NCI-H82 (cell line): ENCODE measurements around the gene TMEM183A.
A peak's percentile ranks its signal among the peaks of the same experiment; 100 is the strongest.
"Not testable (repeated sequence)": the region's sequence is repeated elsewhere in the genome, so short reads cannot be mapped to it uniquely, and the experiment has no call there.

Source experiments
- DNase-seq: peaks from one replicate; lab custom pipeline; 2025; lab: John Stamatoyannopoulos, UW

The TMEM183A gene

DNA sequence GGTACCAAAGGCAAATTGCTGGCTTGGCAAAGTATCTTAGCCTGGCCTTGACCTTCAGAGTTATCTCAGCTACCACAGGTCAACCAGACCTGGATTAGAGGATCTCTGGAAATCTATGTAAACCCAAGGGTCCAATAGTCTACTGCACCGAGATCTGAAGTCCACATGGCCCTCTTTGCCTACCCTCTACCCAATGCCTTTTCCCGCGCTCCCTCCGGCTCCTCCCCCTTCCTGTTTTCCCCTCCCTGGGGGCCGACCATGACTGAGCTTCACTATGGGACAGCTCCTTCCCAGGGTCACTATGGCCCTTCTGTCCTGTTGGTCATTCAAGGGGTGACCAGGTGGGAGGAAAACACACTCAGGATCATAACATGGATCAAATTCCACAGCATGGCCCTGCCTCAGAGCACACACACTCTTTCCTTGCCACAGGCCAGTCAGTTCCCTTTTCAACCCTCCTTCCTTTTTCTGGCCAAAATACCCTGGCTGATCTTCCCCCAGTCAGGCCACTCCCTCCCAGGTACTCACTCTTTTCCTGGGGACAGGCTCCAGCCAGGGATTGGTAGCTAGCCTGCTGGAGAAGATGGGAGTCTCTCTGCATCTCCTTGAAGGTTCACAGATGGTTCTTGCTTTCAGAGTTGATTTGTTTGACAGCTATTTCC, 19.1 kb upstream of the TMEM183A start:
- no peak for DNase-seq

DNA sequence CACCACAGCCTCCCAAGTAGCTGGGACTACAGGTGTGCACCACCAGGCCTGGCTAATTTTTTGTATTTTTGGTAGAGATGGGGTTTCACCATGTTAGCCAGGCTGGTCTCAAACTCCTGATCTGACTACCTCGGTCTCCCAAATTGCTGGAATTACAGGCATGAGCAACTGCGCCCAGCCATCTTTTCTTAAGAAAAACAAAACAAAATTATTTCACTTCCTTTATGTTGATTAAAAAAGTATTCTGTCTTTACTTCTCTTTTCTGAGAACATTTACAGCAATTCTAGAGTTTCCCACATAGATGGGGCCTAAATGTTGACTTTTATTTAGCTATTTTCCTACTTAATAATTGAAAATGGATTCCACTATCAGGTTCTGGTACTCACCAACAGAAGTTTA, 17.3 kb upstream of the TMEM183A start:
- DNase-seq = no peak

DNA sequence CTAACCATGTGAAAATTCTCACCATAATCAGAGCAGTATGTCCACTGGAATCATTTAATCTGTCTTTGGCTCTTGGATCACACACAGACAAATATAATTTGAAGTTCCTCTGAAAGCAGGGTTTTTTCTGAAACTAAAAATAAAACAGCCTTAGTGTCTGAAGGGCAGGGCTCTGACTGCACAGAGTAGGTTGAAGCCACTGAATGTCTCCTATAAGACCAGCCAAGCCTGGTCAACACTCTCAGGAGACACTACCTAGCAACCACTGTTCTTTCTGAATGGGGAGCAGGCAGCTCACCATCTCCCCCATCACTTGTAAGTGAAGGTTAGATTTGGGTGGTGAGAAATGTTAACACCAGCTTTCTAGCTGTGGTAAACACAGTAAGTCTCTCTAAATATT, 16.1 kb upstream of the TMEM183A start:
- DNase-seq = no peak

DNA sequence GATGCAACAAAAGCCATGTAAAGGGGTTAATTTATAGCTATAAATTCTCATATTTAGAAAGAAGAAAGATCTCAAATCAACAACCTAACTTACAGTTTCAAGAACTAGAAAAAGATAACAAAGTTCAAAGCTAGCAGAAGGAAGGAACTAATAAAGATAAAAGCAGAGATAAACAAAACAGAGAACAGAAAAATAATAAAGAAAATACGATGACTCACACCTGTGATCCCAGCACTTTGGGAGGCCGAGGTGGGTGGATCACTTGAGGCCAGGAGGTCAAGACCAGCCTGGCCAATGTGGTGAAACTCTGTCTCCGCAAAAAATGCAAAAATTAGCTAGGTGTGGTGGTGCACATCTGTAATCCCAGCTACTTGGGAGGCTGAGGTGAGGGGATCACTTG, 12.4 kb upstream of the TMEM183A start:
- DNase-seq = no peak

DNA sequence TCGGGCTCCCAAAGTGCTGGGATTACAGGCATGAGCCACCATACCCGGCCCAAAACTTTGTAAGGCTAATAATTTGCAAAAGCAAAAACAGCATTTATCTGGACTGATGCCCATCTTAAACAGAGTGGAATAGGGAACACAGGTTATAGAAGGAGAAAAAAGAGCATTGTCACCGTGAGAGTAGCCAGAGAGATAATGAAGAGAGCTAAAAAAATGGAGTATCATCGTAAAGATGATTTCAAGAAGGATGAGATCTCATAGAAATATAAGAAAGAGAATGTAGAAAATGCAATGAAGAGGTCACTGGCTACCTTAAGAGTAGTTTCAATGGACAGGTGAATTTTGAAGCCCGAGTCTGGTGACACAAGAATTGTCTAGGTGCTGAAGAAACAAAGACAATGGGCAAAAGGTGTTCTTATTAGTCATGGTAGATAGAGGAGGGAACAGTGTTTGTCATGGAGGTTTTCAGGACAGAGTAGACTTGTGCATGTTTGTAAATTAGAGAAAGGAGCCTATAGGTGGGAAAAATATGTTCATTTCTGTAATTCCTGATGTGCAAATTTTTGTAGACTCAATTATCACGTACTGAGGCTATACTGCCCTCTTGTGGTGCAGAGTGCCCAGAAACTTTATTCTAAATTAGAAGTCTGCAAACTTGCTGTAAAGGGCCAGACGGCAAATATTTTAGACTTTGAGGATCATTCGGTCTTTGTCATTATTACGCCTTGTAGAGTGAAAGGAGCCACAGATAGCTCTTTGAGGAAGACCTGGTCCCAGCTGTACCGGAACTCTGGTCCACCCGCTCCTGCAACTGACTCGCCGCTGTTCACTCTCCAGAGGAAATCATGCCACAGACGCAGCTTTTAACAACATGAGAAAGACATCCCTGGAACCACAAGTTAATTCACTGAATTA, 8.1 kb upstream of the TMEM183A start:
- DNase-seq = peak; percentile 83

DNA sequence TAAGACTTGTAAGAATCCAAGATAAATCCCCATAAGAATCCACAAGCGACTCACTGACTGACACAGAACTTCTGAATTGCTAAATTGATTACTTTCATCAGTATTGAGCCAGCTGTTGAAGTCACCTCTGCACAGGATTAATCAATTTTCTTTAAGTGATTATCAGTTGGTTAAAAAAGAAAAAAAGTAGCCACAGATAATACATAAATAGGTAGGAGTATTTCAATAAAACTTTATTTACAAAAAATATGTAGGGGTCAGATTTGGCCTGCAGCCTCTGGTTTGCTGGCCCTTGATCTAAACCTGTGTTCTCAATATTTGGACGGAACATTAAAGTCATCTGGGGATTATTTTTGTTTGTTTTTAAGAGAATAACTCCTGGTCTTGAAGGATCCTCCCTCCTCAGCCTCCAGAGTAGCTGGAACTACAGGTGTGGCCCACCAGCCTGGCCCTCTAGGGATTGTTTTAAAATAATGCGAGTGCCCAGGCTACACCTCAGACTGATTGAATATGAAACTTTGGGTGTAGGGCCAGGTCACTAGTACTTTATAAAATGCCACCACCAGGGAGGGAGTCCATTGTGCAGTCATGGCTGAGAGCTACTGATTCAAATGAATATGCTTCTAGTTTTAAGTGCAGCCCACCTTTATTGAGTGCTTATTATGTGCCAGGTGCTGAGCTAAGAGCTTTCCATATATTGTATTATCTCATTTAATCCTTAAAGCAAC, 6.8 kb upstream of the TMEM183A start:
- no peak for DNase-seq

DNA sequence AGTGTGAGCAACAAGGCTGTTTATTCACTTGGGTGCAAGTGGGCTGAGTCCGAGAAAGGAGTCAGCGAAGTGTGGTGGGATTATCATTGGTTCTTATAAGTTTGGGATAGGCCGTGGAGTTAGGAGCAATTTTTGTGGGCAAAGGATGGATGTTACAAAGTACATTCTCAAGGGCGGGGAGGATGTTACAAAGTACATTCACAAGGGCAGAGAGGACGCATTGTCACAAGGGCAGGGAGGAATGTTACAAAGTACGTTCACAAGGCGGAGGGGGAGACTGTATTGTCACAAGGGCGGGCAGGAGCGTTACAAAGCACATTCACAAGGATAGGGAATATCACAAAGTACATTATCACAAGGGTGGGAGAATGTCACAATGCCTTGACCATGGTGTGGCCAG, 5.2 kb upstream of the TMEM183A start:
- no peak for DNase-seq

DNA sequence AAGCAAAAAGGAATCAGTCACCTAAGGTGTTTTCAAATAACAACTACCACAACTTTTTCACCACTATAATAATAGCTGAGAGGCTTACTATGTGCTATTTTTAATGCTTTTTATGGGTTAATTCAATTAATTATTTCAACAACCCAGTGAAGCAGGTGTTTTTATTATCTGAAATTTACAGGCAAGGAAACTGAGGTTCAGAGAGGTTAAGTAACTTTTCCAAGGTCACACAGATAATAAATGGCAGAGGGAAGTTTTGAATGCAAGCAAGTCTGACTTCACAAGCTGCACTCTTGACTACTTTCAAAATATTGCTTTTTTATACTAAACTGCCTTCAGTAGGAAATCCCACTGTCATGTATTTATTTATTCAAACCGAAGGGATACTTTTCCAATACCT, 4.2 kb upstream of the TMEM183A start:
- no peak for DNase-seq

DNA sequence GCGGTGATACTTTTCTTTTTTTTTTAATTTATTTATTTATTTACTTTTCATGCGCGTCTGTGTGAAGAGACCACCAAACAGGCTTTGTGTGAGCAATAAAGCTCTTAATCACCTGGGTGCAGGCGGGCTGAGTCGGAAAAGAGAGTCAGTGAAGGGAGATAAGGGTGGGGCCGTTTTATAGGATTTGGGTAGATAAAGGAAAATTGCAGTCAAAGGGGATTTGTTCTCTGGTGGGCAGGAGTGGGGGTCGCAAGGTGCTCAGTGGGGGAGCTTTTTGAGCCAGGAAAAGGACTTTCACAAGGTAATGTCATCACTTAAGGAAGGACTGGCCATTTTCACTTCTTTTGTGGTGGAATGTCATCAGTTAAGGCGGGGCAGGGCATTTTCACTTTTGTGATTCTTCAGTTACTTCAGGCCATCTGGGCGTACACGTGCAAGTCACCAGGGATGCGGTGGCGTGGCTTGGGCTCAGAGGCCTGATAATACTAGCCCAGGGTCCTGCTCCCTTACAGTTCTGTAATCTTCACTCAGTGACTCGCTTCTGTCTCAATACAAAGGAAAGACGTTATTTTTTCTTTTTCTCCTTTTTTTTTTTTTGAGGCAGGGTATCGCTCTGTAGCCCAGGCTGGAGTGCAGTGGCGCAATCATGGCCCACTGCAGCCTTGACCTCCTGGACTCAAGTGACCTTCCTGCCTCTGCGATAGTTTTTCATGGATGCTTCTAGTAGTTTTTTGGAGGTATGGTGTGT, 1.6 kb upstream of the TMEM183A start:
- DNase-seq = peak; percentile 81

DNA sequence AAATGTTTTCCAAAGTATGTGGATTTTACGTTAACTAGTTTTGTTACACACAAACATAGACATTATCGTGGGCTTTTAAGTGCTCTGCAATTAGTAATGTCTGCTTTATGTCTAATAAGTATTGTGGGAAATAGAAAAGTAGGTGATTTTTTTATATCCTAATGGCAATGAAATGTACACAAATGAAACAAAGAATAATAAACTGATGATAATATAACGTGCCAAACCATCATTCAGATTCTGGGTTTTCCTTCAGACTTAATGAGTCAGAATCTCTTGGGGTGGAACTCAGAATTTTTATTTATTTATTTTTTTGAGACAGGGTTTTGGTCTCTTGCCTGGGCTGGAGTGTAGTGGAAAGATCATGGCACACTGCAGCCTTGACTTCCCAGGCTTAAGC, 2.0 kb downstream of the TMEM183A start:
- DNase-seq = no peak

DNA sequence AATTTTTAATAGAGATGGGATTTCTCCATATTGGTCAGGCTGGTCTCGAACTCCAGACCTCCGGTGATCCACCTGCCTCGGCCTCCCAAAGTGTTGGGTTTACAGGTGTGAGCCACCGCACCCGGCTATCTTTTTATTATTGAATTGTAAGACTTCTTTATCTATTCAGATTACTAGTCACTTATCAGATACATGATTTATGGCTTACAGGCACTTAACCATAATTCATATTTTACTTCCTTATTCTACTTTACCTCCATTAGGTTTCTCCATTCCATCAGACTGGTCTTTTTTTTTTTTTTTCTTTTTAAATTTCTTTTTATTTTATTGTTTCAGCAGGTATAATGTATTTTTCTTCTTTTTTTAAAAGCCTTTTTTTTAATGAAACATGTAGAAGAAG, 4.4 kb downstream of the TMEM183A start:
- no peak for DNase-seq

DNA sequence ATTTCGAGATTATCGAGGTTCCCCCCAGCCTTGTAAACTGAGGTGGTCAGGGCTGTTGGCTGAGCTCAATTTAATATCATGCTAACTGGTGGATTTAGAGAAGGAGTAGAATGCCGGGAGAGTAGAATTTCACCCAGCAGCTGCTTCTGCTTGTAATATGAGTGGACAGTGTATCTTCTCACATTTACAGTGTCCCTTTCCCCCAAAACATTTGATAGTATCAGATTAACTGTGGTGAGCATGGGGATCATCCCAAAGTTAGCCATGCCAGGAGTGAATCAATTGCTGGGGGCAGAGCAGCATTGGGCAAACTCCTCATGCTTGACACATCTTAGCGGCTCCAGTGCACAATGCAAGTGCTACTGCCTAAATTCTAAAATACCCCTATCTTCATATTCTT, 9.9 kb downstream of the TMEM183A start:
- no peak for DNase-seq

DNA sequence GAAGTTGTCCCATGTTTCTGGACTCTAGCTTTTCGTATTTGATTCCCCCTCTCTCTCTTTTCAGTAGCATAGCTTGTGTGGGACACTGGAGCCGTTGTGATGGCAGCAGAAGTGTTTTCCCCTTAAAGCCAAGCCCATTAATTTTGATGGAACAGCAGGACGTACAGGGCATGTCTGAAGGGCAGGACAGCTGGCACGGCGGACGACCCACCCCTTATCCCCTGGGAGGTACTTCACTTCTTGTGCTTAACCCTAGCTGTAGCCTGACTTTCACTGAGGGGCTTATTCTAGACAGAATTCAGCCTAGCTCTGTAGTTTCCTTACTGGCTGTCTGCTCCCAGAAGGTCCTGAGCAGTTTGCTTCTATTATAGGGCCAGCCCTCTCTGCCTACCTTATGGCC, 10.5 kb downstream of the TMEM183A start:
- no peak for DNase-seq

DNA sequence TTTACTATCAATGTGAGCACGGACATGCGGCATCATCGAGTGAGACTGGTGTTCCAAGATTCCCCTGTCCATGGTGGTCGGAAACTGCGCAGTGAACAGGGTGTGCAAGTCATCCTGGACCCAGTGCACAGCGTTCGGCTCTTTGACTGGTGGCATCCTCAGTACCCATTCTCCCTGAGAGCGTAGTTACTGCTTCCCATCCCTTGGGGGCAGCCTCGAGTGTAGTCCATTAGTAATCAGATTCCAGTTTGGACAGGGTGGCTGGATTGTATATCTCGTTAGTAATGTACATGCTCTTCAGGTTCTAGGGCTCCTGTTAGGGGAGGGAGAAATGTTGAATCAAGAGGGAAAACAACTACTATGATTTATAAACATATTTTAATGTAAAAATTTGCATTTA, 15.7 kb downstream of the TMEM183A start:
- not testable (repeated sequence) for DNase-seq

DNA sequence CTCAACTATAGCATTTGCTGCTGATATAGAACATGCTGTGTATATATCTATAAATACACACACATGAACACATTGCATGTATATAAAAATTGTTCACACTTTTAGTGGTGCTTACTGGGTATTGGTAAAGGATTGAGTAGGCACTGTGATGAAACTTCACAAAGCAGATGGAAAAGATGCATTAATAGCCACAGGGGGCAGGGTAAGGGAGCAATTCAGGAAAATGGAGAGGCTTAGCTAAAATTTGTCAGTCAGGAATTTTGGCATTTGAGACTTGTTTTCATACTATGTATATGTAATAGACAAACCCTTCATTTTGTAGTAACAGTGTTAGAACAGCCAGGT, 18.5 kb downstream of the TMEM183A start:
- no peak for DNase-seq

DNA sequence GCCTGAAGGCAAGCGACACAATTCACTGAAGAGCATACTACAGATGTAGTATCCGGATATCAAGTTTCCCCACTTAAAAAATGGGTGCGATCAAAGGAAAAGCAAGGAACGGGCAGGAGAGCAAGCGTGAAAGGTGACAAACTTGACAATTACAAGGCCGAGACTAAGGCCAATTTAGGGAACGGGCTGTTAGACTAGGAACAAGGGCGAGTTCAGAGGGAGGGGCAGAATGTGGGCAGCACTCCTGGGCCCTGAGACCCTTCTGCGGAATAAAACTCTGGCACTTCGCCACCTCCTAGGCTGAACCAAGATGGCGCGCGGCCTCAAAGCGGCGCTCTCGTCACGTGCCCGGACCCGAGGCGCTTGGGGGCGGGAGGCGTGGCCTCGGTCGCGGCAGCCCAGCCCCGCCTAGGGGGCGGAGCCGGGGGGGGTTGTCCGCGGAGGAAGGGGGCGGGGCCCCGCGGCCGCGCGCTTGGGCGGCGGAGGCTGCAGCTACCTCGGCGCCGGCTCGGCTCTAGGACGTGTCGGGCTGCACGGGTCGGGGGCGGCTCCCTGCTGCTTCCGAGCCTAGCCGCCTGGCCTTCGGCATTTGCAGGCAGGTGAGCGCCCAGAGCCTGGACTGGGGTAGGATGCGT, 19.0 kb downstream of the TMEM183A start, which contains the start of gene PPFIA4:
PPFIA4 (plus strand) TSS at position 461 of the 635 bp plus-strand sequence. CDS start 12,518 bp downstream, outside the sequence.
- peak; percentile 96 for DNase-seq

DNA sequence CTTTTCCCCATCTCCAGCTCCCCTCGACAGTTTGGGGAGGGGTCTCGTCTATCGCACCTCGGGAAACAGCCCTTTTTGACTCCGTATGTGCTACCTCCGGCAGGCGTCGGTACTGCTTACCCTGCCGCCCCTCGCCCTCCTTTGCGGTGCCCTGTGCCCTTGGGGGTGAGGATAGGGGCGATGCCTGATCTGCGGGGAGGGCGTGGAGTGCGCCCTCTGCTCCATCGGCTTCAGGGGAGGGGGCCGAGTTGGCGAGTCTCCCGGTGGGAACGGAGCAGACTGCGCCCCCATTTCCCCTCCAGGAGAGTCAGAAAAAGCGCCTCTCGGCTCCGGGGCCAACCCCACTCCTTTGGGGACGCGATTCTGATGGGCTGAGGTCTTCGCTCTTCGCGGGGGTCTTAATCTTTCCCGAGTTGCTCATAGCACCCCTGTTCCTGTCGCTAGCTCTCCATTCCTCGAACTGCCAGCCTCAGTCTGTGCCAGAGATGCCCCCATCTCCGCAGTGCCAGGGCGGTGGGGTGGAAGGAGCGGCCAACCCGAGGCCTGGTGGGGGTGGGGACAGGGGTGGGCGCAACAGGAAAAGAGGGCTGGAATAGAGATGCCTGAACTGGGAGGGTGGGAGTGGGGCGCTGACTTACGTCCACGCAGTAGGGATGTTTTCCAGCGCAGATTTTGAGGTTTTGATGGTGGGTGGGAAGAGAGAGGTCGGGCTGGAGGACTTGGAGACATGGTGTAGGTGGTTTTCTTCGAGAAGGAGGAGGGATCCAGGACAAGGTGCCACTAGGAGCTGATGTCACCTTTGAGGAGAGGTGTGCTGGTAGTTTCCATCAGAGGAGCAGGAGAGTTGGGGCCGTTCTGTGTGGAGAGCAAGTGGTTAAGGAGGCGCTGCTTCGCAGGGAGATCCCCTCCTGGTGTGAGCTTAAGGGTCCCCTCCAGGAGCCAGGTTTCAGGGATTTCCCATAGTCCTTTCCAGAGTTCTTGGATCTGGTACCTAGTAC, 19.8 kb downstream of the TMEM183A start:
- peak; percentile 58 for DNase-seq

DNA sequence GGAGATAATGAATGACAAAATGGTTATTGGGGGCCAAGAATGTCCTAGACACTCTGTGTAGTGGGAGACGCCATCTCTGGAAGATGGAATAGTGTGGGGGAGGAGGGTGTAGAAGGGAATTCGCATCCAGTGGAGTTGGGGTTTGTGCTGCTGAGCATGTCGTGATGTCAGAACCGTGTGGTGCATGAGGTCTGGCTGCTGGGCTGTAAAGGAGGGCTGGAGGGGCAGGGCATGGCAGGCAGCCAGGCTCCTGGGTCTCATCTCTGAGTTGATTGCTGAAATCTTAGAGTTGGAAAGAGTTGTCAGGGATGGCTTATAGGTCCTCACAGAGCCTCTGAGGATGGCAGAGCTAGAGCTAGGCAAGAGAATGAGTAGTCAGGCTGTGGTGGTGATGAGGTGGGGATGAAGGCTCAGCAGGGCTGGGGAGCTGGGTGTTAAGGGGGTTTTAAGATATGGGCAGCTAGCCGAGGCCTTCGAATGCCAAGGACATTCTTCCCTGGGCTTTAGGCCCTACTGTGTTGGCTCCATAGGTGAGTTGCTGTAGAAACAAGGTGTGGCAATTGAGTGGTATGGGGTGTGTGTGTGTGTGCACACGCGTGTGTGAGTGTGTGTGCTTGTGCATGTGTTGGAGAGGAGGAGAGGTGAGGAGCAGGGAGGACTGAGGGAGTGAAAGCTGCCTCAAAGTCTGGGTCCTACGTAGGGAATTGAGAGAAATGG, 21.1 kb downstream of the TMEM183A start:
- peak; percentile 64 for DNase-seq

DNA sequence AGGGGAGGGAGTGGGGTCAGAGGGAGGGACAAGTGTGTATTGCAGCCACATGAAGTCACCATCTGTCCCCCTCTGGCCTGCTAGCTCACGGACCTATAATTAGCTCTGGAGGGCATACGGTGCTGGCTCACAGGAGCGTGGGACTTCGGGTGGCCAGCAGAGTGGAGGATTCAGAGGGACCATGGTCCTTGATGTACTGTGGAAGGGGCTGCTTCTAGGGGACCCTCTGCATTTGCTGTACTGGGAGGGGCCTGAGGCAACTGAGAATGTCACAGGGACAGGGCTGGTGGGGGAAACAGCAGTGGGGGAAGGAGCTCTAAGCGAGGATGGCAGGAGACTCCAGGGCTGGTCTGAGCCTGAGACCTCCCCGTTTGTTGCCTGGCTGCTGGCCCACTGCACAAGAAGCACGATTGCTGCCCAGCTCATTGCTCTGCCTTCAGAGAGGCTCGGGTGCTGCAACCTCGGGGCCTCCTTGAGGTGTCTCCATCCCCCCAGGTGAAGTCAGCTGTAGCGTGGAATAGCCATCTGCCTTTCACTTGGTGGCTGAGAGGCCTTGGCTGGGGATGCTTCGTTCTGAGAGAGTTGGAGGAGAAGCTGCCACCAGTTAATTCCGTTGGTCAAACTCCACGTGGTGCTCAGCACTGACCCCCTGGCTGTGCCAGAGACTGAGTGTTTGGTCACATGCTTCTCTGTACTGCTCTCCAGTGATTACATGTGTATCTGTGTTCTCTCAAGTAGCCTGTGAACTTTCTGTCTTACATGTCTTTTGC, 21.8 kb downstream of the TMEM183A start:
- DNase-seq = peak; percentile 90
